Right lobe of liver (tissue), 4 donors: ENCODE data around the gene DNAL4.

ENCODE experiments used
- CTCF ChIP-seq, 4 donors: fragments of 200-600 bp in 3 of 4; fragments of 450-650 bp in 1 of 4; IDR thresholded peaks; one replicate each; pipeline versions ENCODE4 v1.5.1 to v1.8.0; 2016 to 2022; ENCODE audit warnings: antibody characterized with exemption in 4 of 4, mild to moderate bottlenecking in 2 of 4
- POLR2A ChIP-seq: fragments of 450-650 bp; IDR thresholded peaks from one replicate; pipeline ENCODE4 v1.6.1; 2017; ENCODE audit warnings: antibody characterized with exemption, mild to moderate bottlenecking
- donor health status: DM: no; HTN: no; CAD: no.
- donor health status: DM: no; HTN: no; CAD: no.
- donor health status: DM: no; HTN: yes; CAD: no.

- no peak for TF ChIP-seq CTCF (IDR thresholded peaks at IDR 0.05)
- TF ChIP-seq POLR2A, result no peak
Observed at GRCh38 chr22:38745676-38746460, 48.1 kb downstream of the DNAL4 start.
